Activated naive CD4-positive, alpha-beta T cell treated with anti-CD3 and anti-CD28 coated beads, Interleukin-2, amount 10 ng/mL, durations not matched to agents 7 days and 5 days (primary cell): ENCODE results near the gene JOSD1.

Experiments
- CTCF ChIA-PET: fragments of 350-600 bp; sonication (Branson Sonifier 250); formaldehyde crosslinking; loops from one replicate; lab custom pipeline; 2021; ENCODE audit warnings: antibody characterized with exemption; lab: Charles Lee
- DNase-seq: peaks from one replicate; pipeline ENCODE4 v3.0.0-alpha.2; 2020
- H3K27ac Mint-ChIP-seq: one replicate; pipeline ENCODE4 v1.8.0; 2021; ENCODE audit warnings: mild to moderate bottlenecking, moderate library complexity, mixed read lengths
- H3K27me3 Mint-ChIP-seq: one replicate; pipeline ENCODE4 v1.8.0; 2021; ENCODE audit warnings: mild to moderate bottlenecking, mixed read lengths
- H3K36me3 Mint-ChIP-seq: one replicate; pipeline ENCODE4 v1.8.0; 2021; ENCODE audit warnings: mixed read lengths
- H3K4me1 Mint-ChIP-seq: one replicate; pipeline ENCODE4 v1.8.0; 2021; ENCODE audit warnings: mixed read lengths
- H3K4me3 Mint-ChIP-seq: one replicate; pipeline ENCODE4 v1.8.0; 2021; ENCODE audit warnings: mild to moderate bottlenecking, moderate library complexity, mixed read lengths
- H3K9me3 Mint-ChIP-seq: one replicate; pipeline ENCODE4 v1.8.0; 2021; ENCODE audit warnings: mixed read lengths

The JOSD1 gene

GRCh38 chr22:38700270-38700788 lies 414 bp downstream of the JOSD1 start:
- no peak for DNase-seq
- Mint-ChIP-seq H3K4me3 (peak overlapping the region; percentile 81), H3K27ac (peak overlapping the region; percentile 95), H3K36me3 (peaks cover 31% of the 10 kb centered on the region), H3K4me1 (peaks cover 66% of the 10 kb centered on the region), H3K27me3 (peaks cover 9% of the 10 kb centered on the region), H3K9me3 (no peaks in the 10 kb centered on the region)
- CTCF ChIA-PET: interaction anchor here (4.7 kb wide), 1 partner anchor 18 kb away, joined by 30 read pairs; the partner anchor contains the start of gene TOMM22

- Mint-ChIP-seq H3K27me3 (peaks cover 9% of the 10 kb centered on the region), H3K4me1 (peaks cover 66% of the 10 kb centered on the region), H3K27ac (peak overlapping the region; percentile 93), H3K9me3 (no peaks in the 10 kb centered on the region), H3K36me3 (peaks cover 35% of the 10 kb centered on the region), H3K4me3 (peak overlapping the region; percentile 81)
- DNase-seq: no peak
- CTCF ChIA-PET: interaction anchor here (1.3 to 4.7 kb wide), 2 partner anchors 9 to 17 kb away, joined by 3 to 30 read pairs; partner anchors contain the start of gene TOMM22
Measured at GRCh38 chr22:38699784-38700183, 959 bp downstream of the JOSD1 start.

- H3K27ac Mint-ChIP-seq: peak overlapping the region; percentile 93
- H3K36me3 Mint-ChIP-seq: peaks cover 39% of the 10 kb centered on the region
- H3K4me3 Mint-ChIP-seq: peak overlapping the region; percentile 81
Measured at GRCh38 chr22:38699143-38699542, 1.6 kb downstream of the JOSD1 start.

GRCh38 chr22:38698407-38699094 lies 2.2 kb downstream of the JOSD1 start:
- no peak for DNase-seq
- H3K9me3 Mint-ChIP-seq: no peaks in the 10 kb centered on the region
- peaks cover 41% of the 10 kb centered on the region for H3K36me3 Mint-ChIP-seq
- H3K4me1 Mint-ChIP-seq: peaks cover 59% of the 10 kb centered on the region
- peaks cover 9% of the 10 kb centered on the region for H3K27me3 Mint-ChIP-seq
- H3K27ac Mint-ChIP-seq: peak overlapping the region; percentile 93
- H3K4me3 Mint-ChIP-seq: peak overlapping the region; percentile 81
- CTCF ChIA-PET: interaction anchor here (1.3 to 4.7 kb wide), 2 partner anchors 11 to 16 kb away, joined by 3 to 30 read pairs; partner anchors contain the start of gene TOMM22

More at GRCh38 chr22:38699143-38699542, 1.6 kb downstream of the JOSD1 start:
- CTCF ChIA-PET: interaction anchor here (1.3 to 4.7 kb wide), 2 partner anchors 10 to 17 kb away, joined by 3 to 30 read pairs; partner anchors contain the start of gene TOMM22
- no peaks in the 10 kb centered on the region for H3K9me3 Mint-ChIP-seq
- peaks cover 62% of the 10 kb centered on the region for H3K4me1 Mint-ChIP-seq
- H3K27me3 Mint-ChIP-seq: peaks cover 9% of the 10 kb centered on the region
- no peak for DNase-seq

- Mint-ChIP-seq H3K9me3 (no peaks in the 10 kb centered on the region), H3K36me3 (peaks cover 48% of the 10 kb centered on the region), H3K4me3 (peak overlapping the region; percentile 58), H3K27me3 (peaks cover 9% of the 10 kb centered on the region), H3K4me1 (peaks cover 63% of the 10 kb centered on the region), H3K27ac (peak overlapping the region; percentile 93)
- CTCF ChIA-PET: interaction anchor here (1.7 to 4.7 kb wide), 2 partner anchors 9 to 15 kb away, joined by 4 to 30 read pairs; partner anchors contain the start of gene TOMM22
- DNase-seq: no peak
Measured at GRCh38 chr22:38697425-38698089, 3.2 kb downstream of the JOSD1 start.

GRCh38 chr22:38696606-38697424 lies 3.9 kb downstream of the JOSD1 start:
- CTCF ChIA-PET: interaction anchor here (1.7 to 4.7 kb wide), 2 partner anchors 10 to 14 kb away, joined by 4 to 30 read pairs; partner anchors contain the start of gene TOMM22
- no peaks in the 10 kb centered on the region for H3K9me3 Mint-ChIP-seq
- peaks cover 48% of the 10 kb centered on the region for H3K36me3 Mint-ChIP-seq
- peaks cover 9% of the 10 kb centered on the region for H3K27me3 Mint-ChIP-seq
- peak; percentile 50 for DNase-seq
- peaks cover 62% of the 10 kb centered on the region for H3K4me1 Mint-ChIP-seq
- peak overlapping the region; percentile 93 for H3K27ac Mint-ChIP-seq
- H3K4me3 Mint-ChIP-seq: peak overlapping the region; percentile 58

GRCh38 chr22:38694940-38695339 lies 5.8 kb downstream of the JOSD1 start:
- no peak overlapping the region for H3K4me3 Mint-ChIP-seq

GRCh38 chr22:38694049-38694448 lies 6.7 kb downstream of the JOSD1 start:
- CTCF ChIA-PET: interaction anchor here (2.1 kb wide), 1 partner anchor 12 kb away, joined by 7 read pairs; the partner anchor contains the start of gene TOMM22
- no peak overlapping the region for H3K27ac Mint-ChIP-seq
- no peaks in the 10 kb centered on the region for H3K27me3 Mint-ChIP-seq
- H3K4me3 Mint-ChIP-seq: no peak overlapping the region
- H3K4me1 Mint-ChIP-seq: peaks cover 45% of the 10 kb centered on the region
- peaks cover 49% of the 10 kb centered on the region for H3K36me3 Mint-ChIP-seq
- no peaks in the 10 kb centered on the region for H3K9me3 Mint-ChIP-seq
- DNase-seq: no peak

More at GRCh38 chr22:38694940-38695339, 5.8 kb downstream of the JOSD1 start:
- Mint-ChIP-seq H3K9me3 (no peaks in the 10 kb centered on the region), H3K36me3 (peaks cover 50% of the 10 kb centered on the region), H3K27ac (peak overlapping the region; percentile 1), H3K4me1 (peaks cover 54% of the 10 kb centered on the region), H3K27me3 (no peaks in the 10 kb centered on the region)
- DNase-seq: no peak
- CTCF ChIA-PET: interaction anchor here (2.1 kb wide), 1 partner anchor 13 kb away, joined by 7 read pairs; the partner anchor contains the start of gene TOMM22

- CTCF ChIA-PET: no interaction called here
- H3K9me3 Mint-ChIP-seq: no peaks in the 10 kb centered on the region
- H3K36me3 Mint-ChIP-seq: peaks cover 48% of the 10 kb centered on the region
- no peak overlapping the region for H3K4me3 Mint-ChIP-seq
- DNase-seq: no peak
- H3K4me1 Mint-ChIP-seq: peaks cover 6% of the 10 kb centered on the region
- H3K27me3 Mint-ChIP-seq: no peaks in the 10 kb centered on the region
- no peak overlapping the region for H3K27ac Mint-ChIP-seq
Measured at GRCh38 chr22:38689651-38690050, 11.1 kb downstream of the JOSD1 start.

- Mint-ChIP-seq H3K9me3 (no peaks in the 10 kb centered on the region), H3K27ac (no peak overlapping the region), H3K36me3 (peaks cover 51% of the 10 kb centered on the region), H3K4me3 (no peak overlapping the region), H3K27me3 (no peaks in the 10 kb centered on the region), H3K4me1 (peaks cover 26% of the 10 kb centered on the region)
- DNase-seq: no peak
- CTCF ChIA-PET: no interaction called here
Measured at GRCh38 chr22:38685761-38686160, 15.0 kb downstream of the JOSD1 start.

- no peak overlapping the region for H3K4me3 Mint-ChIP-seq
- CTCF ChIA-PET: no interaction called here
- H3K36me3 Mint-ChIP-seq: peaks cover 49% of the 10 kb centered on the region
- DNase-seq: no peak
- H3K4me1 Mint-ChIP-seq: peaks cover 26% of the 10 kb centered on the region
- H3K27ac Mint-ChIP-seq: no peak overlapping the region
- H3K27me3 Mint-ChIP-seq: no peaks in the 10 kb centered on the region
- H3K9me3 Mint-ChIP-seq: no peaks in the 10 kb centered on the region
Measured at GRCh38 chr22:38684895-38685294, 15.8 kb downstream of the JOSD1 start.

- H3K36me3 Mint-ChIP-seq: peaks cover 28% of the 10 kb centered on the region
- no peaks in the 10 kb centered on the region for H3K9me3 Mint-ChIP-seq
- DNase-seq: peak; percentile 89
- peak within 1 kb of the TSS; percentile 93 for H3K4me3 Mint-ChIP-seq
- peak within 1 kb of the TSS; percentile 93 for H3K27ac Mint-ChIP-seq
- H3K4me1 Mint-ChIP-seq: peaks cover 26% of the 10 kb centered on the region
- CTCF ChIA-PET: interaction anchor here (0.6 to 3.1 kb wide), 12 partner anchors 8 to 283 kb away, joined by 3 to 30 read pairs (median 4); partner anchors contain the start of gene GTPBP1
- H3K27me3 Mint-ChIP-seq: peaks cover 6% of the 10 kb centered on the region
Measured at GRCh38 chr22:38681582-38682335, 19.0 kb downstream of the JOSD1 start, which contains the start of gene TOMM22. Gene TOMM22, plus strand, starts transcription at chr22:38681957. Its CDS starts 22 bp downstream, at chr22:38681979.

GRCh38 chr22:38675833-38676232 lies 24.9 kb downstream of the JOSD1 start:
- peaks cover 11% of the 10 kb centered on the region for H3K36me3 Mint-ChIP-seq
- H3K27ac Mint-ChIP-seq: no peak overlapping the region
- peaks cover 6% of the 10 kb centered on the region for H3K27me3 Mint-ChIP-seq
- CTCF ChIA-PET: no interaction called here
- H3K4me3 Mint-ChIP-seq: no peak overlapping the region
- H3K4me1 Mint-ChIP-seq: no peaks in the 10 kb centered on the region
- no peak for DNase-seq
- H3K9me3 Mint-ChIP-seq: no peaks in the 10 kb centered on the region
